Measurements from ENCODE around the gene FHIP1B.

FHIP1B gene

DNA sequence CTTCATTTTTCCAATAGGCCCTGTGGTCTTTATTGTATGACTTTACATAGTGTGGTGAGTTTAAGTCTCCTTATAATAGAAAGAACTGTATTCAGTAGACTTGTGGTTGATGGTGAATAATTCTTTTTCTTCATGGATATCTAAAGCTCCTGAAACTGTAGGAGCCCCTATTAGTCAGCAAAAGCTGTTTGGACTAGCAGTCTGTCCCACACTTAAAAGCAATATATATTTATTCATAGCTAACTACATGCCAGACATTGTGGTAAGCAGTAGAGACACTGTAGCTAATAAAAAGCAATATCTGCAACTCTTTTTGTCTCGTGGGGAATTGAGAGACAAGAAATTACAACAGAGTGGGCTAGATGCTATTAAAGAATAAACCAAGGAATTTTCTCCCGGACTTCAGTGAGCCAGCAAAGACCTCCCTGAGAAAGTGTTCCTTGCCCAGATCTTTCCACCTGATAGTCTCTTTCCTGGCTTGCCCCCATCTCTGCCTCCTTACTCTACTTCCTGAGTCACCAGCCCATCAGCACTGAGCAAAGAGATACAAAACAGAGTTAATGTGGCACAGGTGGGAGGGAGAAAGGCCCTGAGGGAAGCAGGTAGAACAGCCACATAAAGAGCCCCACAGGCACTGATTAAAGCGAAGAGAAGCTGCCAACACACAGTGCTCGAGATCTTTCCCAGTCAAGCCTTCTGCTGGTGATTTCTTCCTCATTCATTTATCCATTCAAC is 36.8 kb downstream of the FHIP1B start:
- DNase-seq, result peak; percentile 8

DNA sequence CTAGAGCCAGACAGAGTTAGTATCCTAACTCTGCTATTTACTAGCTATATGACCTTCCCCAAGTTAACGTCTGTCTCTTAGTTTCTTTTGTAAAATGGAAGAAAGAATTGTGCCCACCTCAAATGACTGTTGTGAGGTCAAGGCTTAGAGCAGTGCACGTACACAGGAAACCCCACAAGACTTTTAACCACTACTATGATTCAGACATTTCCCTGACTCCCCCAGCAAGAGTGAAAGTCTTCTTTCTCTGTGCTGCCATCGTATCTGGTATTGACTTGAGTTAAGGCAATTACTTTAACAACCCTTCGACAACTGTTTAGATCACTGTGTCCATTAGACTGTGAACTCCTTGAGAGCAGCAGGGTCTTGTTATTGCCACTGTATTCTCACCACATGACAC is 38.0 kb downstream of the FHIP1B start:
- no peak for DNase-seq

DNA sequence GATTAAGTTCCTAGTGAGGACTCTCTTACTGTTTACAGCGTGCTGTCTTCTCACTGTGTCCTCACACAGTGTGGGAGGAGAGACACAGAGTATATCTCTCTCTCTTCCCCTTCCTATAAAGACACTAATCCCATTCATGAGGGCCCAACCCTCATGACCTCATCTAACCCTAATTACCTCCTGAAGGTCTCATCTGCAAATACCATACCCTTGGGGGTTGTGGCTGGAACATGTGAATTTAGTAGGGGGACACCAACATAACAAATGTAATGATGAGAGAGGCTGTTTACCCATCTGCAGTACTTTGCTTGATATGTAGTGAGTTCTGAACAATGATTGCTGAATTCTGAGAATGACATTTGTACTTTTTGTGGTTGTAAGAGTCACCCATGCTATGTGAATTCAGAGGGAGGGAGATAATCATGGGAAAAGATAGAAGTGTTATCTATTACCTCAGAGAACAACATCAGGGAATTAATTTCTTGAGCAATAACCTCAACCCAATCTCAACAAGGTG is 40.3 kb downstream of the FHIP1B start:
- no peak for DNase-seq

DNA sequence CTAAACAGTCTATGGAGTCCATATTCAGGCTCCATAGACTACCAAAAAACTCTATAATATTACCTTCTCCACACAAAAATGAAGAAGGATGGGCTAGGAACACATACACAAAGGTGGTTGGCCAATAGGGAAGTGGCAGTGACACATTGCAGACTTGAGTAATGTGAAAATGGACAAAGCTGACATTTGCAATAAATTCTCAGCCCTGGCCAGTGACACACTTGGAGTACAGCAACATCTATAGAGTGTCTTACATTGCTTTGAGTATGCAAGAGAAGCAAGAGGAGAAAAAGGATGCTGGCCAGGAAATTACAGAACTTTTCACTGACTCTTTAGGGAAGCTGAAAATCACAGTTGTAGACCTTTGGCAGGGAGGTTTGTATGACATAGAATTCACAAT is 42.7 kb downstream of the FHIP1B start:
- no peak for DNase-seq

DNA sequence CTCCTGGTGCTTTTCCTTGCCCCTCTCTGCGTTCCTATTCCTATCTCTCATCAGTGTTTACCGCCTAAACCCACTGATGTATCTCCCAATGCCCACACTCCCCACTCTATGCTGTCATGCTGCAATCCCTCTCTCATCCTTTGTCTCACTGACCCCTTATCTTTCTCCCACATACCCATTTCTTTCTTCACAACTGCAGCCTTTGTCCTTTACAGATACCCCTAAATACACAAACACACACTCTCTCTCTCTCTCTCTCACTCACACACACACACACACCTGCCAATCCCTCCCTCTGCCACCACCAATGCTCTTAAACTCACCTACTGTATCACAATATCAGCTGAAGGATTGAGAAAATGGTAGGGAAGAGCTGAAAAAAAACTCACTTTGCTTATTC is 59.0 kb downstream of the FHIP1B start:
- DNase-seq, result no peak

DNA sequence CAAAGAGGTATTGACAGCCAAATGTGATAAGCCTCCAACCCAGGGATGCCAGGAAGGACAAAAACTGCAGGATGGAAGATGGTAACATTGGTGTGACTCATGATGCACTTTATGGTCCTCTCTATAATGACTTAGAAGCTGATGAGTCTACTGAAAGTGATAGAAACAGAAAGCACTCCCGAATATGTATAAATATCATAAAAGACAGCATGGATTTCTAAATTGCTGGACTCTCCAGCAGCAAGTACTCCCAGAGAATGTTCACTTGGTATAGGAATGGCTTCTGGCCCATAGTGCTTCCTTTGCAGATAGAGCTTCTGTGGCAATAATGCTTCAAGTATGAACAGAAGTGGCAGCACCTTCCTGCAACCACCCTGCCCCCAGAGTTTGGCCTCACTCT is 64.2 kb downstream of the FHIP1B start, which contains the start of gene OR52B2:
OR52B2 (minus strand) TSS at position 101 of the 400 bp plus-strand sequence; CDS start at position 101, 0 bp downstream.
- DNase-seq, result no peak
